HG03521 (cell line): ENCODE results near the gene WWTR1.

Experiments used
- ATAC-seq: cut with Tn5 transposase; IDR thresholded peaks from one replicate; pipeline ENCODE4 v1.9.1; 2021; ENCODE audit warnings: mild to moderate bottlenecking, moderate library complexity; ENCODE audit not compliant: unreplicated experiment

Gene WWTR1

DNA sequence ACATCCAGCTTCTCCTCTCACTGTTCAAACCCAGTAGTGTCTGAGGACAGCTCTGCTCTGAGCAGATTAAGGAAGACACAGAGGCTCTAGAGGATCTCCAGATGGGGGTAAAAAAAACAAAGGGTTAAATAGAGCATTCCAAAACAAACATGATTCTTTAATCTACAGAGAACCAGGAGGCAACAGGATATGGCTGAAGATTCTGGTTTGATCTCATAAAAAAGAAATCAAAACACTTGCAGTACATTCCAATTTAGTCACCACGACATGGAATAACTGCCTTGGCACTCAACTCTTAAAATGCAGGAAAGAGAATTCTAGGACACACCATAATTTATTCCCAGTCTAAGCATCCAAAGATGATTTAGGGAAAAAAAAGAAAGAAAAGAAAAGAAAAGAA lies 151.3 kb downstream of the WWTR1 start:
- ATAC-seq = no peak

- no peak for ATAC-seq
Measured at GRCh38 chr3:149502438-149502837, 155.4 kb downstream of the WWTR1 start.

- ATAC-seq = no peak
Measured at GRCh38 chr3:149501524-149501923, 156.3 kb downstream of the WWTR1 start.

DNA sequence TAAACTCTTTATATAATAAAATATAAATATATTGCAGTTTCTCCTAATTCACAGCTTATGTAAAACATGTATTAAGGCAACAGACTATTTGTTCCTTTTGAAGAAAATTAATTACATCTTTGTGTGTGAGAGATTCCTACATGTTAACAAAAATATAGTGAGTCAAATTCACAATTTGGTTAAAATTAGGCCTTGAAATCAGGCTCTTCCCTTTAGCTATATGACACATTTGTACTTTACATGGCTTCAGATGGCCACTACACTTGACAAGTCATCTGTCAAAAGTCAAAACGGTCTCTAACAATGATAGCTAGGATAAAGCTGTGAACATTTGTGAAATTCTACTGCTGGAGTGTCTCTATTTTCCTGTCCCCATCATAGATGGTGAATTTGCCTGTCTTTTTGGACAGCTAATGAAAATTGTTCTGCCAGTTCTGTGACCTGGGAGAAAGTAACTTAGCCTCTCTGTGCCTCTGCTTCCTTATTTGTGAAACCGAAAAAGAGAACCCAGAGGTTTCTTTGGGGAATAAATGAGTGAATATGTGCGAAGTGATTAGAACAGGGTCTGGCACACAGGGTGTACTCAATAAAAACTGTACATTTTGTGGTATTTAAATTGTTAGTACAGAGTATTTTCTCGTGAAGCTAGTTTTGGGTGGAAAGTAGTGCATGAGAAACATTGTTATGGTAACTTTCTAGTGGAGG lies 159.7 kb downstream of the WWTR1 start:
- ATAC-seq = no peak

DNA sequence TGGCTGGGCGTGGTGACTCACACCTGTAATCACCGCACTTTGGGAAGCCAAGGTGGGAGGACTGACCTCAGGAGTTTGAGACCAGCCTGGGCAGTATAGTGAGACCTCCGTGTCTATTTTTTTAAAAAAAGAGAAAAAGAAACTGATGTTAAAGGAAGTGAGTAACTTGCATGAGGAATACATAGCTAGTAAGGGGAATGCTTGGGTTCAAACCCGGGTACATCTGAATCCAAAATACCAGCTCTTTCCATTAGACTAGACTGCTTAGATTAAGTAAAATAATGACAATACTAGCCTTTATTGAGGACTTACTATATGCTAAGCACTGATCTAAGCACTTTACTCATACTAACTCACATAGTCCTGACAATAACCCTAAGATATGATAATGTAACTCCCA lies 160.9 kb downstream of the WWTR1 start:
- ATAC-seq = no peak

- no peak for ATAC-seq
Measured at GRCh38 chr3:149495581-149496125, 162.2 kb downstream of the WWTR1 start.

GRCh38 chr3:149494759-149495580 lies 162.9 kb downstream of the WWTR1 start:
- no peak for ATAC-seq

- ATAC-seq = peak; percentile 50
Measured at GRCh38 chr3:149494022-149494758, 163.6 kb downstream of the WWTR1 start.

- no peak for ATAC-seq
Measured at GRCh38 chr3:149493315-149494021, 164.4 kb downstream of the WWTR1 start.

GRCh38 chr3:149490260-149490971 lies 167.4 kb downstream of the WWTR1 start:
- no peak for ATAC-seq

- ATAC-seq = no peak
Measured at GRCh38 chr3:149489060-149489690, 168.7 kb downstream of the WWTR1 start.

DNA sequence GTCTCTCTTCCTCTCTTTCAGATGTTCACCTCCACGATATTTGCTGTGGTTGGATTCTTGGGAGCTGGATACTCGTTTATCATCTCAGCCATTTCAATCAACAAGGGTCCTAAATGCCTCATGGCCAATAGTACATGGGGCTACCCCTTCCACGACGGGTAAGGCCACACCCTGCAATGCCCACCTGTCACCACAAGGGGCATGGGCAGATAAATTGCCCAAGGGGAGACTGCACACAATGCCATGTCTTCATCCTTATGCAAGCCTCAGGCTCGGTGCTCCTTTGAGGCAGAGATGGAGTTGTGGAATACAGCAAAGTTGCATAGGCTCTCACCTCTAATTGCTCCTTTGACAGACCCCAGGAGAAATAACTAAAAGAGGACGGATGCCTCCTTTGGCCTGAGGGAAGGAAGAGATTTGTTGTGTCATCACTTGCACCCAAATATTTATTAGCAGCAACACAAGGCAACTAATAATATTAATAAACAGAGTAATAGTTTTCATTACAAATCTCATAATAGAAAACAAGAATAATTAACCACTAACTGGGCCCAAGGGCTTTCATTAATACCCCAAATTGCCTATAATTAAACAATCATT lies 170.1 kb downstream of the WWTR1 start:
- ATAC-seq = peak; percentile 87

GRCh38 chr3:149486726-149487125 lies 171.1 kb downstream of the WWTR1 start:
- no peak for ATAC-seq

DNA sequence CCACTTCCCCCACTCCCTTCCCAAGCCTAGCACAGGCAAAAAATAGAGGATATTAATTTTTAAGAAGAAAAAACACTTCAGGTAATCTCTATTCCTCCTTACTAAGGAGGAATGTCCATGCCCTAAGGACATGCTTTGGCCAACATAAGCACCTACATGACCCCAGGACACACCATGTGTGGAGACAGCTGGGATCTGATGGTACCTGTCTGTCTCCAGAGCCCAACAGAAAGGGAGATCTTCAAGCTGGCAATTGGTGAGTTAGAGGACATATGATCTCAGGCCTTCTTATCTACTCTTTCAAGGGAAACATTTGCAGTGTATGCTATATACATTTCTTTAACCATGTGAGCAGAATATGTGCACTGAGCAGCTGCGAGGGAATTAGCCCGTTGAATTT lies 176.3 kb downstream of the WWTR1 start:
- ATAC-seq = no peak

GRCh38 chr3:149481056-149481455 lies 176.8 kb downstream of the WWTR1 start:
- ATAC-seq = no peak

DNA sequence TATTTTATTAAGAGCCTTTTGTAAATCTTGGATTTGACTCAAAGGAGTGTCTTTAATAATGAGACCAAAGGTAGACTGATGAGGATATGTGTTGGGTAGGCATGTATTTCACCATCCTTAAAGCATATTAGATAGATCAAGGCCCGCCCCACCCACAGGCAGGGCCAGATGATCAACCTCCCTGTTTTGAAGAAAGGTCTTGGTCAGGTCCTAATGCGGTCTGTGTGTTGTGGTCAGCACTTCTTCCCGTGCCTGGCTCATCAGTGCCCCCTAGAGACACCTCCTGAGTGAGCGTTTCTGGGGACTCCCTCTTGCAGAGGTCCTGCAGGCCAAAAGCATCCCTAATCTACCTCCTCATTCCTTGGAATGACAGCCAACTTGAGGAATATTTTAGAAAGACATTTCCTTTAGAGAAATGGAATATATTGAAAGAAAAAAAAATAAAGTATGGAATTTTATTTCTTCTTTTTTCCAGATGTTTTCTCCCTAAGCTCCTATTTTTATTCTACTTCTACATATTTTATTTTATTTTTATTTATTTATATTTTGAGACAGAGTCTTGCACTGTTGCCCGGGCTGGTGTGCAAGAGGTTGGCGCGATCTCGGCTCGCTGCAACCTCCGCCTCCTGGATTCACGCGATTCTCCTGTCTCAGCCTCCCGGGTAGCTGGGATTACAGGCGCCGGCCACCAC lies 177.4 kb downstream of the WWTR1 start:
- peak; percentile 96 for ATAC-seq

DNA sequence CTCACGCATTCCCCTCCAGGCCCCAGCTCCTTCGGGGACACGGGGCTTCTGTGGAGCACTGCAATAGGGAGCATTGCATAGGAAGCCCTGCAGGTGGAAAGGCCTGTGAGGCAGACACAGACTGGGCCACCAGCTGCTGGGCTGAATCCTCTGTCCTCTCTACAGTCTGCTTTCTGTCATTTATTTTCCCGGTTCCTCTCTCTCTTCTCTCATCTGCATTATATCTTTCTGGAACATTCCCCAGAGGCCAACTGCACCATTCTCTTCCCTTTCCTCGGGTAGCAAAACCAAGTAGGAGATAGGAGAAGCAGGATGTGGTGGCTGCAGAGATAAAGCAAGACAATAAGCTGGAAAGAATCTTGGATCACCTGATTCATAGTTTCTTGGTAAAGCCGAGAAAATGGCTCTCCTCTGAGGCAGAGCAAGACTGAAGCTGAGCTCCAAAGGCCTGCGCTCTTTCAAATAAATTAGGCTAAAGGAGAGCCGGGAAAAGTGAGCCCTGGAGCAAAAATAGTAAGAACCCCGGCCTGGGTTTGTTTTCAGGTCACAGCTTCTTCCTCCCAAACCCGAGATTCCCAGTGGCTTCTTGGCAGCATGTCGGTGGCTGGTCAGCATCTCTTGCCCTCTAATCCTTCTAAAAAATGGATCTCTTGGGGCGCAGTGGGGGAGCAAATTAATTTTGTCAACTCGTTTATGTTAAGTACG lies 178.1 kb downstream of the WWTR1 start:
- no peak for ATAC-seq

GRCh38 chr3:149476225-149476624 lies 181.6 kb downstream of the WWTR1 start:
- no peak for ATAC-seq
